ENCODE data around the gene CDK17. TPM values are rescaled to one million over a fixed set of nuclear protein-coding genes. Genes with fewer than 3 reads are reported as not detected.
A peak's percentile ranks its signal among the peaks of the same experiment; 100 is the strongest.

The CDK17 gene
- total and polyA plus RNA-seq, 2 of the 8 experiments (the other 6 are each of a cell fraction or from before 2014, with no cell fraction given), result 5.8 to 20.0 TPM

DNA sequence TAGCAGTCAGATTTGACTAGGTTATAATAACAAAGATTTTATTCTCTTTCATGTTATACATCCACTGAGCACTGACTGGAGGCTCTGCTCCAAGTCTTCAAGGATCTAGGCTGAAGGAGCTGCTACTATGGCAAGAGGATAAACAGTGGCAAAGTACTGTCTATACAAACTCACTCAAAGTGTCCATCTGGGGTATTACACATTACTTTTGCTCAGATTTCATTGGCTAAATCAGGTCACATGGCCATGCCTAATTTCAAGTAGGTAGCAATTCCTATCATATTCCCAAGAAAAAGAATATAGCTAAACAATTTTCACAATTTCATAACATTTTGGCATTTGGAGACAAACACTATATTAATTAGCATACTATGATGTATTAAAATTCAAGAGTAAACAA lies 40.9 kb downstream of the CDK17 start (continued):
- TF ChIP-seq, protein P1, sequence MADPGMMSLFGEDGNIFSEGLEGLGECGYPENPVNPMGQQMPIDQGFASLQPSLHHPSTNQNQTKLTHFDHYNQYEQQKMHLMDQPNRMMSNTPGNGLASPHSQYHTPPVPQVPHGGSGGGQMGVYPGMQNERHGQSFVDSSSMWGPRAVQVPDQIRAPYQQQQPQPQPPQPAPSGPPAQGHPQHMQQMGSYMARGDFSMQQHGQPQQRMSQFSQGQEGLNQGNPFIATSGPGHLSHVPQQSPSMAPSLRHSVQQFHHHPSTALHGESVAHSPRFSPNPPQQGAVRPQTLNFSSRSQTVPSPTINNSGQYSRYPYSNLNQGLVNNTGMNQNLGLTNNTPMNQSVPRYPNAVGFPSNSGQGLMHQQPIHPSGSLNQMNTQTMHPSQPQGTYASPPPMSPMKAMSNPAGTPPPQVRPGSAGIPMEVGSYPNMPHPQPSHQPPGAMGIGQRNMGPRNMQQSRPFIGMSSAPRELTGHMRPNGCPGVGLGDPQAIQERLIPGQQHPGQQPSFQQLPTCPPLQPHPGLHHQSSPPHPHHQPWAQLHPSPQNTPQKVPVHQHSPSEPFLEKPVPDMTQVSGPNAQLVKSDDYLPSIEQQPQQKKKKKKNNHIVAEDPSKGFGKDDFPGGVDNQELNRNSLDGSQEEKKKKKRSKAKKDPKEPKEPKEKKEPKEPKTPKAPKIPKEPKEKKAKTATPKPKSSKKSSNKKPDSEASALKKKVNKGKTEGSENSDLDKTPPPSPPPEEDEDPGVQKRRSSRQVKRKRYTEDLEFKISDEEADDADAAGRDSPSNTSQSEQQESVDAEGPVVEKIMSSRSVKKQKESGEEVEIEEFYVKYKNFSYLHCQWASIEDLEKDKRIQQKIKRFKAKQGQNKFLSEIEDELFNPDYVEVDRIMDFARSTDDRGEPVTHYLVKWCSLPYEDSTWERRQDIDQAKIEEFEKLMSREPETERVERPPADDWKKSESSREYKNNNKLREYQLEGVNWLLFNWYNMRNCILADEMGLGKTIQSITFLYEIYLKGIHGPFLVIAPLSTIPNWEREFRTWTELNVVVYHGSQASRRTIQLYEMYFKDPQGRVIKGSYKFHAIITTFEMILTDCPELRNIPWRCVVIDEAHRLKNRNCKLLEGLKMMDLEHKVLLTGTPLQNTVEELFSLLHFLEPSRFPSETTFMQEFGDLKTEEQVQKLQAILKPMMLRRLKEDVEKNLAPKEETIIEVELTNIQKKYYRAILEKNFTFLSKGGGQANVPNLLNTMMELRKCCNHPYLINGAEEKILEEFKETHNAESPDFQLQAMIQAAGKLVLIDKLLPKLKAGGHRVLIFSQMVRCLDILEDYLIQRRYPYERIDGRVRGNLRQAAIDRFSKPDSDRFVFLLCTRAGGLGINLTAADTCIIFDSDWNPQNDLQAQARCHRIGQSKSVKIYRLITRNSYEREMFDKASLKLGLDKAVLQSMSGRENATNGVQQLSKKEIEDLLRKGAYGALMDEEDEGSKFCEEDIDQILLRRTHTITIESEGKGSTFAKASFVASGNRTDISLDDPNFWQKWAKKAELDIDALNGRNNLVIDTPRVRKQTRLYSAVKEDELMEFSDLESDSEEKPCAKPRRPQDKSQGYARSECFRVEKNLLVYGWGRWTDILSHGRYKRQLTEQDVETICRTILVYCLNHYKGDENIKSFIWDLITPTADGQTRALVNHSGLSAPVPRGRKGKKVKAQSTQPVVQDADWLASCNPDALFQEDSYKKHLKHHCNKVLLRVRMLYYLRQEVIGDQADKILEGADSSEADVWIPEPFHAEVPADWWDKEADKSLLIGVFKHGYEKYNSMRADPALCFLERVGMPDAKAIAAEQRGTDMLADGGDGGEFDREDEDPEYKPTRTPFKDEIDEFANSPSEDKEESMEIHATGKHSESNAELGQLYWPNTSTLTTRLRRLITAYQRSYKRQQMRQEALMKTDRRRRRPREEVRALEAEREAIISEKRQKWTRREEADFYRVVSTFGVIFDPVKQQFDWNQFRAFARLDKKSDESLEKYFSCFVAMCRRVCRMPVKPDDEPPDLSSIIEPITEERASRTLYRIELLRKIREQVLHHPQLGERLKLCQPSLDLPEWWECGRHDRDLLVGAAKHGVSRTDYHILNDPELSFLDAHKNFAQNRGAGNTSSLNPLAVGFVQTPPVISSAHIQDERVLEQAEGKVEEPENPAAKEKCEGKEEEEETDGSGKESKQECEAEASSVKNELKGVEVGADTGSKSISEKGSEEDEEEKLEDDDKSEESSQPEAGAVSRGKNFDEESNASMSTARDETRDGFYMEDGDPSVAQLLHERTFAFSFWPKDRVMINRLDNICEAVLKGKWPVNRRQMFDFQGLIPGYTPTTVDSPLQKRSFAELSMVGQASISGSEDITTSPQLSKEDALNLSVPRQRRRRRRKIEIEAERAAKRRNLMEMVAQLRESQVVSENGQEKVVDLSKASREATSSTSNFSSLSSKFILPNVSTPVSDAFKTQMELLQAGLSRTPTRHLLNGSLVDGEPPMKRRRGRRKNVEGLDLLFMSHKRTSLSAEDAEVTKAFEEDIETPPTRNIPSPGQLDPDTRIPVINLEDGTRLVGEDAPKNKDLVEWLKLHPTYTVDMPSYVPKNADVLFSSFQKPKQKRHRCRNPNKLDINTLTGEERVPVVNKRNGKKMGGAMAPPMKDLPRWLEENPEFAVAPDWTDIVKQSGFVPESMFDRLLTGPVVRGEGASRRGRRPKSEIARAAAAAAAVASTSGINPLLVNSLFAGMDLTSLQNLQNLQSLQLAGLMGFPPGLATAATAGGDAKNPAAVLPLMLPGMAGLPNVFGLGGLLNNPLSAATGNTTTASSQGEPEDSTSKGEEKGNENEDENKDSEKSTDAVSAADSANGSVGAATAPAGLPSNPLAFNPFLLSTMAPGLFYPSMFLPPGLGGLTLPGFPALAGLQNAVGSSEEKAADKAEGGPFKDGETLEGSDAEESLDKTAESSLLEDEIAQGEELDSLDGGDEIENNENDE (IDR thresholded peaks at IDR 0.05; ENCODE audit: insufficient replicate concordance, low read length), result no peak
- TF ChIP-seq TEAD4 (IDR thresholded peaks at IDR 0.05; ENCODE audit: low read depth, low read length), result no peak
- no peak for TF ChIP-seq HDAC2 (IDR thresholded peaks at IDR 0.05; ENCODE audit: borderline replicate concordance in 1 of 2, low read depth in 2 of 2, low read length in 2 of 2)
- TF ChIP-seq POU5F1 (IDR thresholded peaks at IDR 0.05; ENCODE audit: low read depth, low read length), result no peak
- no peak for TF ChIP-seq SAP30 (IDR thresholded peaks at IDR 0.05; ENCODE audit: insufficient read depth, insufficient replicate concordance, low read length)
- TF ChIP-seq, protein P2, sequence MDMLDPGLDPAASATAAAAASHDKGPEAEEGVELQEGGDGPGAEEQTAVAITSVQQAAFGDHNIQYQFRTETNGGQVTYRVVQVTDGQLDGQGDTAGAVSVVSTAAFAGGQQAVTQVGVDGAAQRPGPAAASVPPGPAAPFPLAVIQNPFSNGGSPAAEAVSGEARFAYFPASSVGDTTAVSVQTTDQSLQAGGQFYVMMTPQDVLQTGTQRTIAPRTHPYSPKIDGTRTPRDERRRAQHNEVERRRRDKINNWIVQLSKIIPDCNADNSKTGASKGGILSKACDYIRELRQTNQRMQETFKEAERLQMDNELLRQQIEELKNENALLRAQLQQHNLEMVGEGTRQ (IDR thresholded peaks at IDR 0.05; ENCODE audit: low read length), result peak; percentile 25; the same call in 1 of the 2 replicates
- no peak for TF ChIP-seq SIX5 (IDR thresholded peaks at IDR 0.05; ENCODE audit: low read depth, low read length)
- no peak for TF ChIP-seq JUND (IDR thresholded peaks at IDR 0.05; ENCODE audit: low read length)
- TF ChIP-seq KDM4A (IDR thresholded peaks at IDR 0.05; ENCODE audit: low read depth, low read length, severe bottlenecking), result no peak
